Retinal pigment epithelial cell (primary cell): ENCODE measurements around the gene ORAI3.

ENCODE experiments used
- DNase-seq: peaks from one replicate; pipeline ENCODE4 v3.0.0-alpha.2; 2010; ENCODE audit warnings: low read depth
- H3K4me3 ChIP-seq: 2 replicates; pipeline ENCODE4 v1.5.1; 2011; ENCODE audit warnings: mild to moderate bottlenecking, low read length, control low read depth, moderate library complexity
- CTCF ChIP-seq: conservative IDR thresholded peaks from 2 replicates; pipeline ENCODE4 v1.5.1; 2011; ENCODE audit warnings: low read depth, low read length, control low read depth, inconsistent platforms

ORAI3 gene

DNA sequence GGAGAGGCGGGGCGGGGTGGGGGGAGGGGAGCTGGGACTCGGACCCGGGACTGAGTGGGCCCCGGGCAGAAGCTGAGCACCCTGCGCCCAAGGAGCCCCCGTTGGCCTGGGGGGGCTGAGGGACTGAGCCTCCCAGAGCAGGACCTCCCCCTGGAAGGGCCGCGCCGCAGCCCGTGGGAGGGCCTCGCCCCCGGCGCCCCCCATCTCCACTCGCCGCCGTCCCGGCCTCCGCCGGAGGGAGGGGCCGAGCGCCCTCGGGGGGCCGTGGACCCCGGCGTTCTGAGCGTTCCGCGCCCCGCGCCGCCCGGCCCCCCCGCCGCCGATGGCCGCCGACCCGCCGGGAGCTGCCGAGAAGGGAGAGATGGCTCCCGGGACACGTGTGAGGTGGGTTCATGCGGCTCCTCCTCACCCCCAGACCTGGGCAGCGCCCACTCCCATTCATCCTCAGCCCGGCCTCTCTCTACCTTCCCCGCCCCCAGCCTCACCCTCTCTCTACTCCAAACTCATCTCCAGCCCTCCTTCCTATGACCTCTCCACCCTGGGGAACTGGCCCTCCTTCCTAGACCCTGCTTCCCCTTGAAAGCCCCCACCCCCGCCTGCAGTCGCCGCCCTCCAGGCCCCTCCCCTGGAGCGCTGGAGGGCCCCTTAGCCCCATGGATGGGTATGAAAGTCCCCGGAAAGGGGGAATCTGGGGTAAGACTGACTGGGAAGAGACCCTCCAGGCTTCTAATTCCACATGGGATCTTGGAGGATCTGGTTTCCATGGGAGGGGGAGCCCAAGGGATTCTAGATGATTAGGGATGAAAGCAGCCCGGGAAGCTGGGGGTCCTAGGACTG is 24.6 kb upstream of the ORAI3 start:
- H3K4me3 ChIP-seq: peak overlapping the region; percentile 80
- TF ChIP-seq CTCF: no peak
- no peak for DNase-seq

GRCh38 chr16:30924913-30925631 is 23.8 kb upstream of the ORAI3 start:
- no peak for TF ChIP-seq CTCF
- peak overlapping the region; percentile 80 for H3K4me3 ChIP-seq
- DNase-seq: no peak

DNA sequence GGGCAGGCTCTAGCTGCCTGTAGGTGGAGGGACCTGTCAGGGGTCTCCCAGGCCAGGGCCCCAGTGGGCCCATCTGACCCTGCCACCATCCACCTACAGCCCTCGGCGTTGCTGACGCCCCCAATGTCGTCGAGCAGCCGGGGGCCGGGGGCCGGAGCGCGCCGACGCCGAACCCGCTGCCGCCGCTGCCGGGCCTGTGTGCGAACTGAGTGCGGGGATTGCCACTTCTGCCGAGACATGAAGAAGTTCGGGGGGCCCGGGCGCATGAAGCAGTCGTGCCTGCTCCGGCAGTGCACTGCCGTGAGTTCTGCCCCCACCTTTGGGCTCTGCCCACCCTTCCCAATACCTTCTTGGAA is 23.3 kb upstream of the ORAI3 start:
- H3K4me3 ChIP-seq: no peak overlapping the region
- no peak for DNase-seq
- no peak for TF ChIP-seq CTCF

DNA sequence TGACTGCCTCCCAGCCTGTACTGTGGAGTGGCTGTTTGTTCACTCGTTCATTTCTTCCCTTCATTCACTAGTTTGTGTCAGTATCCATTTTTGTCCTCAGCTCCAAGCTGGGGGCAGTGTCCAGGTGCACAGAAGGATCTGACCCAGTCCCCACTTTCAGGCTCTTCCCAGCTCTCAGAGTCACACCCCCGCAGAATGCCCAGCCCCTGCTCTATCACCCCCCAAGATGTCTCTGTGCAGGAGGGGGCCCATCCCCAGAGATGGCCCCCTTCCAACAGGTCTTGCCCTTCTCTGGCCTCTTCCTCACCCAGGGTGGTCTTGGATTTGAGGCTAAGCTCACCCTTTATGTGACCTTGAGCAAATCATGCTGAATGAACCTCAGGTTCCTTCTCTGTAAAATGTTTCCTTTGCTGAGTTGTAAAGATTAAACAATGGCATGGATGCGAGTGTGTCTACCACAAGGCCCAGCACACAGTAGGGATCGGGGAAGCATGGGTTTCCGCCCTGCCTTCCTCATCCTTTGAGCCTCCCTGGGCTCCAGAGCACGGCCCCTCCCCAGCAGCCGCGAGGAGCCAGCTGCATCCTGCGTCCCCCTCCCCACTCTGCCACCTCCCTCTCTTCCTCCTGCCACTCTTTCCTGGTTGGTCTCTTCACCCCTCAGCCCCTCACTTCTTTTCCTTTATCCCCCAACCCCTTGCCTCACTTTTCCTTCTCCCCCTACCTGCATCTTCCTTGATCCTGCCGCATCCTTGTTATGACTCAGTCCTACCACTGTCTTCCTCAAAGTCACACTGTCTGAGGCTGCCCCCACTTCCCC is 22.7 kb upstream of the ORAI3 start:
- no peak for DNase-seq
- H3K4me3 ChIP-seq: no peak overlapping the region
- TF ChIP-seq CTCF: no peak

GRCh38 chr16:30926937-30927788 is 21.7 kb upstream of the ORAI3 start:
- H3K4me3 ChIP-seq: no peak overlapping the region
- TF ChIP-seq CTCF: no peak
- DNase-seq: no peak

DNA sequence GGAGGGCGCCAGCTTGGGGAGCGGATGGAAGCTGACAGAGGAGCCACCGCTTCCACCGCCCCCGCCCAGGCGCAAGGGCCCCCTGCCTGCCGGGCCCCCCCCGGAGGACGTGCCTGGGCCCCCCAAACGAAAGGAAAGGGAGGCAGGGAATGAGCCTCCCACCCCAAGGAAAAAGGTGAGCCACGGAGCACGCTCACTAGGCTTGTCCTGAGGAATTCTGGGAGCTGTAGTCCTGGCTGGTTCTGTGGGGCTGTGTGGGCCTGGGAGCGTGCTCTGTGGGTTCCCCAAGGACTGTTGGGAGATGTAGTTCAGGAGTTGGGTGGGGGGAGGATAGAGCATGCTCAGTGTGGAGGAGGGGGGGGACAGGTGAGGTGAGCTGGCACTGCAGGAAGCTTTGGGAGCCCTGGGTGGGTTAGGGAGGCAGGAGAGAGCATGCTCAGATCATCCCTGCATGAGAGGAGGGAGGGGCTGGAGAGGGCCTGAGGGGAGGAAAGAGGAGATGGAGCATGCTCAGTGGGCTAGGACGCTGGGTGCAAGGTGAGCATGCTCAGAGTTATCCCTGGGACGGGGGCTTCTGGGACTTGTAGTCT is 21.0 kb upstream of the ORAI3 start:
- no peak overlapping the region for H3K4me3 ChIP-seq
- TF ChIP-seq CTCF: no peak
- DNase-seq: no peak
